BLaER1 (cell line): ENCODE results near the gene BFSP1.

Source experiments
- H3K27ac ChIP-seq: shearing (Covaris generic); formaldehyde crosslinking; 2 replicates; pipeline ENCODE4 v1.8.1; 2022
- H3K27me3 ChIP-seq: shearing (Covaris generic); formaldehyde crosslinking; 2 replicates; pipeline ENCODE4 v1.8.1; 2022
- H3K36me3 ChIP-seq: shearing (Covaris generic); formaldehyde crosslinking; 2 replicates; pipeline ENCODE4 v1.8.1; 2022
- H3K4me1 ChIP-seq: shearing (Covaris generic); formaldehyde crosslinking; 2 replicates; pipeline ENCODE4 v1.8.1; 2022
- H3K4me2 ChIP-seq: shearing (Covaris generic); formaldehyde crosslinking; 2 replicates; pipeline ENCODE4 v1.8.1; 2022
- H3K4me3 ChIP-seq: shearing (Covaris generic); formaldehyde crosslinking; 2 replicates; pipeline ENCODE4 v1.8.1; 2022
- H3K9ac ChIP-seq: shearing (Covaris generic); formaldehyde crosslinking; 2 replicates; pipeline ENCODE4 v1.8.1; 2022
- H3K9me3 ChIP-seq: shearing (Covaris generic); formaldehyde crosslinking; 2 replicates; pipeline ENCODE4 v1.8.1; 2022
- H4K20me1 ChIP-seq: shearing (Covaris generic); formaldehyde crosslinking; 2 replicates; pipeline ENCODE4 v1.8.1; 2022
- Cebpa-rat ChIP-seq: shearing (Covaris generic); IDR thresholded peaks from 2 replicates; pipeline ENCODE4 v1.8.1; 2022

Gene BFSP1

GRCh38 chr20:17525132-17525531 is 6.0 kb downstream of the BFSP1 start:
- Histone ChIP-seq H3K36me3 (no peaks in the 10 kb centered on the region), H3K4me3 (no peak overlapping the region), H3K4me2 (peak overlapping the region; percentile 79), H3K4me1 (peaks cover 32% of the 10 kb centered on the region), H3K27me3 (peaks cover 8% of the 10 kb centered on the region), H3K9ac (no peak overlapping the region), H3K9me3 (no peaks in the 10 kb centered on the region), H4K20me1 (0 out of 2 replicates have a peak, but pooled peaks cover 6% of the 10 kb centered on the region), H3K27ac (no peak overlapping the region)
- no peak for TF ChIP-seq Cebpa-rat

- Histone ChIP-seq H3K9me3 (no peaks in the 10 kb centered on the region), H3K27me3 (peaks cover 3% of the 10 kb centered on the region; the same call in 1 of the 2 replicates), H3K4me2 (peak overlapping the region; percentile 79), H4K20me1 (0 out of 2 replicates have a peak, but pooled peaks cover 6% of the 10 kb centered on the region), H3K27ac (no peak overlapping the region), H3K4me1 (peaks cover 32% of the 10 kb centered on the region), H3K9ac (no peak overlapping the region), H3K36me3 (no peaks in the 10 kb centered on the region), H3K4me3 (no peak overlapping the region; the same call in 1 of the 2 replicates)
- TF ChIP-seq Cebpa-rat: no peak
Observed at GRCh38 chr20:17524560-17524959, 6.6 kb downstream of the BFSP1 start.

GRCh38 chr20:17523326-17523725 is 7.9 kb downstream of the BFSP1 start:
- Histone ChIP-seq H3K27me3 (0 out of 2 replicates have a peak, but pooled peaks cover 2% of the 10 kb centered on the region), H3K36me3 (no peaks in the 10 kb centered on the region), H3K4me2 (peak overlapping the region; percentile 79), H3K9me3 (no peaks in the 10 kb centered on the region), H3K4me1 (peaks cover 44% of the 10 kb centered on the region), H3K27ac (no peak overlapping the region), H4K20me1 (0 out of 2 replicates have a peak, but pooled peaks cover 6% of the 10 kb centered on the region), H3K9ac (no peak overlapping the region), H3K4me3 (no peak overlapping the region)
- TF ChIP-seq Cebpa-rat: no peak

GRCh38 chr20:17522528-17522927 is 8.7 kb downstream of the BFSP1 start:
- no peak for TF ChIP-seq Cebpa-rat
- H3K4me3 ChIP-seq: no peak overlapping the region
- peaks cover 10% of the 10 kb centered on the region; the same call in 1 of the 2 replicates for H4K20me1 ChIP-seq
- H3K27ac ChIP-seq: no peak overlapping the region
- H3K27me3 ChIP-seq: peaks cover 4% of the 10 kb centered on the region; the same call in 1 of the 2 replicates
- no peak overlapping the region for H3K9ac ChIP-seq
- H3K9me3 ChIP-seq: no peaks in the 10 kb centered on the region
- no peaks in the 10 kb centered on the region for H3K36me3 ChIP-seq
- H3K4me2 ChIP-seq: no peak overlapping the region
- peaks cover 51% of the 10 kb centered on the region for H3K4me1 ChIP-seq

- Histone ChIP-seq H4K20me1 (peaks cover 10% of the 10 kb centered on the region; the same call in 1 of the 2 replicates), H3K4me2 (peak overlapping the region; percentile 40), H3K9ac (no peak overlapping the region), H3K4me3 (no peak overlapping the region), H3K36me3 (no peaks in the 10 kb centered on the region), H3K27ac (no peak overlapping the region), H3K4me1 (peaks cover 50% of the 10 kb centered on the region), H3K27me3 (peaks cover 14% of the 10 kb centered on the region; the same call in 1 of the 2 replicates), H3K9me3 (no peaks in the 10 kb centered on the region)
- no peak for TF ChIP-seq Cebpa-rat
Observed at GRCh38 chr20:17520583-17520982, 10.6 kb downstream of the BFSP1 start.

- peaks cover 22% of the 10 kb centered on the region for H3K27me3 ChIP-seq
- H3K27ac ChIP-seq: no peak overlapping the region
- no peaks in the 10 kb centered on the region for H3K36me3 ChIP-seq
- peaks cover 42% of the 10 kb centered on the region for H3K4me1 ChIP-seq
- H3K9ac ChIP-seq: no peak overlapping the region
- no peaks in the 10 kb centered on the region for H3K9me3 ChIP-seq
- no peak overlapping the region for H3K4me3 ChIP-seq
- H4K20me1 ChIP-seq: peaks cover 6% of the 10 kb centered on the region; the same call in 1 of the 2 replicates
- H3K4me2 ChIP-seq: peak overlapping the region; percentile 65
- no peak for TF ChIP-seq Cebpa-rat
Observed at GRCh38 chr20:17519606-17520285, 11.4 kb downstream of the BFSP1 start.

GRCh38 chr20:17518339-17519052 is 12.7 kb downstream of the BFSP1 start:
- peaks cover 4% of the 10 kb centered on the region; the same call in 1 of the 2 replicates for H4K20me1 ChIP-seq
- peak overlapping the region; percentile 65 for H3K4me2 ChIP-seq
- H3K27me3 ChIP-seq: peaks cover 35% of the 10 kb centered on the region
- no peak overlapping the region for H3K27ac ChIP-seq
- no peak overlapping the region for H3K9ac ChIP-seq
- H3K9me3 ChIP-seq: no peaks in the 10 kb centered on the region
- H3K4me3 ChIP-seq: no peak overlapping the region
- peak; percentile 95 for TF ChIP-seq Cebpa-rat
- H3K36me3 ChIP-seq: no peaks in the 10 kb centered on the region
- peaks cover 29% of the 10 kb centered on the region for H3K4me1 ChIP-seq

- no peak overlapping the region for H3K4me3 ChIP-seq
- peaks cover 47% of the 10 kb centered on the region for H3K27me3 ChIP-seq
- H4K20me1 ChIP-seq: peaks cover 4% of the 10 kb centered on the region; the same call in 1 of the 2 replicates
- H3K9ac ChIP-seq: no peak overlapping the region
- no peak overlapping the region for H3K27ac ChIP-seq
- no peak for TF ChIP-seq Cebpa-rat
- no peaks in the 10 kb centered on the region for H3K36me3 ChIP-seq
- H3K4me1 ChIP-seq: peaks cover 34% of the 10 kb centered on the region
- H3K4me2 ChIP-seq: no peak overlapping the region
- H3K9me3 ChIP-seq: no peaks in the 10 kb centered on the region
Observed at GRCh38 chr20:17515053-17515452, 16.1 kb downstream of the BFSP1 start.

GRCh38 chr20:17513939-17514338 is 17.2 kb downstream of the BFSP1 start:
- peaks cover 4% of the 10 kb centered on the region; the same call in 1 of the 2 replicates for H4K20me1 ChIP-seq
- no peak overlapping the region for H3K9ac ChIP-seq
- H3K27me3 ChIP-seq: peaks cover 47% of the 10 kb centered on the region
- no peaks in the 10 kb centered on the region for H3K36me3 ChIP-seq
- H3K4me1 ChIP-seq: peaks cover 29% of the 10 kb centered on the region
- H3K9me3 ChIP-seq: no peaks in the 10 kb centered on the region
- H3K4me2 ChIP-seq: no peak overlapping the region
- no peak for TF ChIP-seq Cebpa-rat
- no peak overlapping the region for H3K4me3 ChIP-seq
- H3K27ac ChIP-seq: no peak overlapping the region

- no peaks in the 10 kb centered on the region for H3K9me3 ChIP-seq
- H3K4me3 ChIP-seq: no peak overlapping the region
- H3K9ac ChIP-seq: no peak overlapping the region
- H3K4me2 ChIP-seq: peak overlapping the region; percentile 39
- no peaks in the 10 kb centered on the region for H4K20me1 ChIP-seq
- peaks cover 36% of the 10 kb centered on the region for H3K27me3 ChIP-seq
- H3K4me1 ChIP-seq: peaks cover 15% of the 10 kb centered on the region
- H3K27ac ChIP-seq: no peak overlapping the region
- no peaks in the 10 kb centered on the region for H3K36me3 ChIP-seq
- no peak for TF ChIP-seq Cebpa-rat
Observed at GRCh38 chr20:17511401-17511800, 19.8 kb downstream of the BFSP1 start.
